NCI-H226 (cell line): ENCODE measurements around the gene IKZF3.
"Not testable (repeated sequence)": the region's sequence is repeated elsewhere in the genome, so short reads cannot be mapped to it uniquely, and the experiment has no call there.

Experiments
- DNase-seq: peaks from one replicate; pipeline ENCODE4 v3.0.0-alpha.2; 2015

Gene IKZF3

DNA sequence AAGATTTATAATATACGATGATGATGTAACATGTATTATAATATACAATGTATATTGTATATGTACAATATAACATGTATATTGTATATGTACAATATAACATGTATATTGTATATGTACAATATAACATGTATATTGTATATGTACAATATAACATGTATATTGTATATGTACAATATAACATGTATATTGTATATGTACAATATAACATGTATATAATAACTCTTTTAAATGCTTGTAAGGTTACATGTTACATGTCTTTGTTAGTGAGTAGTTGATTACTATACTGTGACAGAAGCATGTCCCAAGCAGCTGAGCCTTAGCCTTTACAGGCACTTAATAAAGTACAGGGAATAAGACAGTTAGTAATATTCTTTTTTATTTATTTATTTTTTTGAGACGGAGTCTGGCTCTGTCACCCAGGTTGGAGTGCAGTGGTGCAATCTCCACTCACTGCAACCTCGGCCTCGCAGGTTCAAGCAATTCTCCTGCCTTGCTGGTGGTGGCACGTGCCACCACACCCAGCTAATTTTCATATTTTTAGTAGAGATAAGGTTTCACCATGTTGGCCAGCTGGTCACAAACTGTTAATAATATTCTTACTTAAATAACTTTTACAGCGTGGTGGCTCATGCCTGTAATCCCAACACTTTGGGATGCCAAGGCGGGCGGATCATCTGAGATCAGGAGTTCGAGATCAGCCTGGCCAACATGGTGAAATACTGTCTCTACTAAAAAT is 8.0 kb downstream of the IKZF3 start:
- DNase-seq: not testable (repeated sequence)

DNA sequence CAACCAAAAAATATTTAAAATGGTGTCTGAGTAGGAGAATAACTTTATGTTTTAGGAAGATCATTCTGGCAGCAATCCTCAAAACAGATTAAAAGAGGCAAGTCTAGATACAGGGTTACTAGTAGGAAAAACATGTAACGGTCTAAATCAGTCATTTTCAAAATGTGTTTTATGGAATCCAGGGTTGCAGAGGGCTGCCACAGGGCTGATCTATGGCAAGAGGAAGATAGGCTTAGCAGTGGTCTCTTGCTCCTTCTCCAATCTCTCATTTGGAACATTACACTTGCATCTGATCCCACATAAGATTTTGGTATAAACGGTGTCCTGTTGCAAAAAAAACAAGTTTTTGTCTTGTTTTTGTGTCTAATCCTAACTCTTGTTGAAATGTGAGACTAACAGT is 9.2 kb downstream of the IKZF3 start:
- DNase-seq: no peak

DNA sequence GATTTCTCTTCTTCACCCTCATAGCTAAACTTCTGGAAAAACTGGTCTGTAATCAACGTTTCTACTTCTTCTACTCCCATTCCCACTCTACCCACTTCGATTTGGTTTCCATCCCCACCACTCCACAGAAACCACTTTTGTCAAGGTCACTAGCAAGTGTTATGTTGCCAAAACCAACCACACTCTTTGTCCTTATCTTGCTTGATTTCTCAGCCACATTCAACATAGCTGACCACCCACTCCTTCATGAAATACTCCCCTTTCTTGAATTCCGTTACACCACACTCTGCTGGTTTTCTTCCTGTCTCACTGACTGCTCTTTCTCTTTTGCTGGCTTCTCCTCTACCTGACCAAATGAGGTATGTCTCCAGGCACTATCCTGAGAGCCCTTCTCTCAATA is 11.9 kb downstream of the IKZF3 start:
- DNase-seq: no peak

DNA sequence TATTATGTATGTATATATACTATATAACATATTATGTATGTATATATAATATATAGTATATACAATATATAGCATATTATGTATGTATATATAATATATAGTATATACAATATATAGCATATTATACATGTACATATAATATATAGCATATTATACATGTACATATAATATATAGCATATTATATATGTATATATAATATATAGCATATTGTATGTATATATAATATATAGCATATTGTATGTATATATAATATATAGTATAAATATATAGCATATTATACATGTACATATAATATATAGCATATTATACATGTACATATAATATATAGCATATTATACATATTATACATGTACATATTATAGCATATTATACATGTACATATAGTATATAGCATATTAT is 13.9 kb downstream of the IKZF3 start:
- not testable (repeated sequence) for DNase-seq

DNA sequence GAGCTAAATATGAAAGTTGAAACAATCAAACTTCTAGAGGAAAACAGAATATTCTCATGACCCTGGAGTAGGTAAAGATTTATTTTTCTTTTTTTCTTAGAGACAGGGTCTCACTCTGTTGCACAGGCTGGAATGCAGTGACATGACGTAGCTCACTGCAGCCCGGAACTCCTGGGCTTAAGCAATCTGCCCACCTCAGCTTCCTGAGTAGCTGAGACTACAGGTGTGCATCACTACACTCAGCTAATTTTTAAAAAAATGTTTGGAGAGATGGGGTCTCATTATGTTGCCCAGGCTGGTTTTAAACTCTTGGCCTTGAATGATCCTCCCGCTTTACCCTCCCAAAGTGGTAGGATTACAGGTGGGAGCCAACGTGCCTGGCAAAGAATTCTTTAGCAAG is 15.5 kb downstream of the IKZF3 start:
- no peak for DNase-seq

DNA sequence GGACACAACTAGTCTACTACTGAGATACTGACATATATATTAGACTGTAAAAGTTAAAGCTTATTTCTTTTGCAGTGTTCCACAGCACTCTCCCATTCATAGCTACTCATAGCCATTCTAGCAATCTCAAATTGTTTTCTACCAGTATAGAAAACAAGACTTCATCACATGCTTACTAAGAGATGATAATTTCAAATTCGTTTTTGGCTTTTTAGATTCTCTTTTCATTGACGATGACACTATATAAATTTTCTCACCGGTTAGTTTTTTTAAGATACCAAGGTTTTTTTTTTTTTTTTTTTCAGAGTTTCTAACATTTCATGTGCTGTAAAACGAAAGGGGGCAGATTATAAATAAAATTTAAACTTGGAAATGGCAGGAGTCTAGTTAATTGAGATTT is 17.9 kb downstream of the IKZF3 start:
- DNase-seq: no peak

DNA sequence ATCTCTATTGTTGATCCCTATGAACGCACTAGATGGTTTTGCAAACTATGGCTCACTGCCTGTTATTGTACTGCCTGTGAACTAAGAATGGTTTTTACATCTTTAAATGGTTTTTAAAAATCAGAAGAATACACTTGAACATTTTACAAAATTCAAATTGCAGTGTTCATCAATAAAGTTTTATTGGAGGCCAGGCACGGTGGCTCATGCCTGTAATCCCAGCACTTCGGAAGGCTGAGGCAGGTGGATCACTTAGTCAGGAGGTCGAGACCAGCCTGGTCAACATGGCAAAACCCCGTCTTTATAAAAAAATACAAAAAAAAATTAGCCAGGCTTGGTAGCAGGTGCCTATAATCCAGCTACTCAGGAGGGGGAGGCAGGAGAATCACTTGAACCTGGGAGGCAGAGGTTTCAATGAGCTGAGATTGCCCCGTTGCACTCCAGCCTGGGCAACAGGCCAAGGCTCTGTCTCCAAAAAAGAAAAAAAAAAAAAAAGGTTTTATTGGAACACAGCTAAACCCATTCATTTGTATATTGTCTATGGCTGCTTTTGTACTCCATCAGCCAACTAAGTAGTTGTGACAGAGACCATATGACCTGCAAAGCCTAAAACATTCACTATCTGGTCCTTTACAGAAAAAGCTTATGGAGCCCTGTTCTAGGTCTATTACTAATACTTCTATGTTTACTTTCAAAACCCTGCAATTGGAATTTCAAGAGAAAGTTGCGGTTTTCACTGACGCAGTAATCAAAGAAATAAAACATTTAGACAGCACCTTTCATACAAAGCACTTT is 18.9 kb downstream of the IKZF3 start:
- DNase-seq: no peak

DNA sequence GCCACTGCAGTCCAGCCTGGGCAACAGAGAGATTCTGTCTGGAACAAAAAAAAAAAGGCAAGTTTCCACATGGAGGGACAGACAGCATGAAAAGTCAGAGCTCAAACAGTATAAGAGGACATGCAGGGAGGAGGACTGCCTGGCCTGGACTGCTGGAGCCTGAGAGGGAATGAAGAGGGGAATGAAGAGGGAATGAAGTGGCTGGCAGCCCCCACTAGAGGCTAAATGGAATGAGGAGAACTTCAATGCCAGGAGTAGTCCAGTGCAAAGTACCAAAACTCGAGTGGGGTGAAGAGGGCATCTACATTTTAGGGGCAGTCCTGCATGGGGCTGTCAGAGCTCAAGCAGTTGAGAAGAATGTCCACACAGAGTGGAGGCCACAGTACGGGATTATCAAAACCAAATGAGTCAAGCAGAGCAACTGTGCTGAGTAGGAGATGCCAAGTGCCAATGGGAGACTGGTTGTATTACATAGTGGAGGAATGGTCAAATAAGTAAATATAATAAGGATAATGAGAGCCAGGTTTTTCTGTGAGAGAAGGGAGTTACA is 22.9 kb downstream of the IKZF3 start:
- DNase-seq: no peak

DNA sequence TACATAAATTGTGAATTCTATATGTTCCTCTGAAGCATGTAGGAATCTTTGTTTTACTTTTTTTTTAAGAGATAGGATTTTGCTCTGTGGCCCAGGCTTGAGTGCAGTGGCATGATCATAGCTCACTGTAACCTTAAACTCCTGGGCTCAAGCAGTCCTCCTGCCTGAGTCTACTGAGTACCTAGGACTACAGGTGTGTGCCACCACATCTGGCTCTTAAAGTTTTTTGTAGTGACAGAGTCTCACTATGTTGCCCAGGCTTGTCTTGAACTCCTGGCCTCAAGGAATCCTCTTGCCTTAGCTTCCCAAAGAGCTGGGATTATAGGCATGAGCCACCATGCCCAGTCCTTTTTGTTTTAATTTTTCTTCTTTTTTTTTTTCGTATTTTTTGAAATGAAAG is 25.3 kb downstream of the IKZF3 start:
- no peak for DNase-seq

DNA sequence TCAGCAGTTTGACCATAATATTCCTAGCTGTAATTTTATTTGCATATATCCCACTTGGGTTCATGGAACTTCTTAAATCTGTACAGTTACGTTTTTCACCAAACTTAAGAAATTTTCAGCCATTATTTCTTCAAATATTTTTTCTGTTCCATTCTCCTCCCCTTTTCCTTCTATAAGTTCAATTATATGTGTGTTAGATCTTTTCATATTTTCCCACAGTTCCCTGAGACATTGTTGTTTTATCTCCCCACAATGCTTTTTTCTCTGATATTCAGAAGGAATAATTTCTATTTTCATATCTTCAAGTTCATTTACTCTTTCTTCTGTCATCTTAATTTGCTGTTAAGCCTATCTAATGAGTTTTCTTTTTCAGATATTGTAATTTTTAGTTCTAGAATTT is 26.1 kb downstream of the IKZF3 start:
- DNase-seq: no peak

DNA sequence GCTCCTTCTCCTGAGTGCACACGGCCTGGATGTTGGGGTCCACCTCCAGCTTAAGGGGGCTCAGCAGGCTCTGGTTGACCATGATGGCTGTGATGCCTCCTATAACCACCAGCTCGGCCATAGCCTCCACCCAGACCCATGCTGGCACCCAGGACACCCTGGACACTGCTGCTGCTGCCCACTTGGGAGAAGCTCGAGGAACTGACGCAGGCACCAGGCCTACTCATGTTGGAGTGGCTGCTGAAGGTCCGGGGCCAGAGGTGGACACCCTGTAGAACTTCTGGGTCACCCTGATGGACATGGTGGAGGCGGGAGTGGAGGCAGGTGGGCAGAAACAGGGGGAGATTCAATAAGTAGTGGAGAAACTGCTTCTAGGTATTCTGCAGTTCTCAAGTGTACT is 28.0 kb downstream of the IKZF3 start:
- no peak for DNase-seq

DNA sequence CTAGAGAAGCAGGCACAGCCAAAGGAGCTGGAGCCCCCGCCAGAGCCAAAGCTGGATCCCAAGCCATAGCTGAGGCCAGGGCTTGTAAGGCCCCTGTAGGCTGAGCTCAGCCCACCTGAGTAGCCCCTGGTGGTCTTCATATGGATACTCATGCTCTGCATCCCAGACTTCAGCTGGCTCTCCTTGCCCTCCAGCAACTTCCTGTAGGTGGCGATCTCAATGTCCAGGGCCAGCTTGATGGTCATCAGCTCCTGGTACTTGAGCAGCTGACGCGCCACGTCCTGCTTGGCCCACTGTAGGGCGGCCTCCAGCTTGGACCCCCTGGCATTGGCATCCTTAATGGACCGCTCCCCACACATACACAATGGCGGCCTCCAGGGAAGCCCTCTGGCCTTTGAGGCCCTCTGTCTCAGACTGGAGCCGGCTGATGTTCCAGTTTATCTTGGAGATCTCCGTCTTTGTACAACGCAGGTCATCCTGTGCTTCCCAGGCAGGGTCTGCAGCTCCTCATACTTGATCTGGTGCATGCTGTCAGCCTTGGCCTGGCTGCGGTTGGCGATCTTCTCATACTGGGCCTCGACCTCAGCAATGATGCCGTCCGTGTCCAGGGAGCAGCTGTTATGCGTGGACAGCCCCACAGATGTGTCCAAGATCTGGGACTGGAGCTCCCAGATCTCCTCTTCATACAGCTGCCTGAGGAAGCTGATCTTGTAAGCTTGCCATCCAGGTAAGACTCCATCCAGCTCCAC is 28.9 kb downstream of the IKZF3 start:
- no peak for DNase-seq

DNA sequence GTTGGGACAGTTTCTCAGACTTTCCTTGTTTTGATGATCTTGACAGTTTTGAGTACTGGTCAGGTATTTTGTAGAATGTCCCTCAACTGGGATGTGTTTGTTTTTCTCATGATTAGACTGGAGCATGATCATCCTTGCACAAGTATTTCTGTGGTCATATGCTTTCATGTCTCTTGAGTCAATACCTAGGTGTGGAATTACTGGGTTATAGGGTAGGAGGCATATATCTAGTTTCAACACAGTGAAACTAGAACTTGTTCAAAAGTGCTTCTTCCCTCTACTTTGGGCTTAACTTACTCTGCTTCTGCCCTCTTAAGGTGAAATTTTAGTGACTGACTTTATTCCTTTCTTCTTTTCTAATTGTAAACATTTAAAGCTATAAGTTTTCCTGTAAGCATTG is 30.1 kb downstream of the IKZF3 start:
- DNase-seq: no peak

DNA sequence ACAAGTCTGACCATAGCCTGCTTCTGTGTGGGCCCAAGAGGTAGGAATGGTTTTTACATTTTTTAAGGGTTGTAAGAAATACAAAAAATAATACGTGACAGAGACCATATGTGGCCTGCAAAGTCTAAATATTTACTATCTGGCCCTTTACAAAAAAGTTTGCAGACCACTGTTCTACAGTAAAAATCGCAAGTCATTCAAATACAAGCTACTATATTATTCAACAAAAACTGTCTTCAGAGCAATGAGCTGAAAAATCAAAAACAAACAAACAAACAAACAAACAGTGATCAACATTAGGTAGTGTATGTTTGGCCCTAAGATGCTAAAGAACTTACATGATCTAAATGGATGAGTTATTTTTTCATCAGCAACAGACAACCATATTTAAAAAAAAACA is 32.5 kb downstream of the IKZF3 start:
- DNase-seq: no peak

DNA sequence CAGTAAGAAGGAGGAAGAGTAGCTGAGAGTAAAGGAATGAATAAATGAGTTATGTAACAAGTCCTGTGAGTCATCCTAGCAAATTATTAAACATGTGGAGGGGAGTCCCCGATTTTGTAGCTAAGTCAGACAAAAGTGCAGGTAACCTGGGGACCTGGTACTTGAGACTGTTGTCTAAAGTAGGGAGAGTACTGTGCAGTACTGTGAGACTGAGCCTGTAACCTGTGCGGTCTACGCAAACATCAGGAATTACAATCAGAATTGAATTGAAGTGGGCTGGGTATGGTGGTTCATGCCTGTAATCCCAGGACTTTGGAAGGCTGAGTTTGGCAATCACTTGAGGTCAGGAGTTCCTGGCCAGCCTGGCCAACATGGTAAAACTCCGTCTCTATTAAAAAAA is 35.7 kb downstream of the IKZF3 start:
- no peak for DNase-seq

DNA sequence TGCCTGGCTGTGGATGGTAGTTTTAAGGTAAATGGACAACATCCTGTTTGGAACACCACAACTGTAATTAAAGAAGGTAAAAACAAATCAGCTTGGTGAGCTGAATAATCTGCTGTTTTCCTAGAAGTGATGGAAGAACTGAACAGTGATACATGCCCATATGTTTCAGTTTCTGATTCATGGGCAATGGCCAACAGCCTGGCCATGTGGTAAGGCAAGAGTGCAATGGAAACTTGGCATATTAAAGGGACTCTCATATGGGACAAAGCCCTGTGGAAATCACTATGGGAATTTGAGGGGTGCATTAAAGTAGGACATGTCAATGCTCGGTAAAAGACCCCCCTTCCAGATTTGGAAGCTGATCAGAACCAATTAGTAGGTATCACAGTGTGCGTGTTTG is 37.8 kb downstream of the IKZF3 start:
- no peak for DNase-seq

DNA sequence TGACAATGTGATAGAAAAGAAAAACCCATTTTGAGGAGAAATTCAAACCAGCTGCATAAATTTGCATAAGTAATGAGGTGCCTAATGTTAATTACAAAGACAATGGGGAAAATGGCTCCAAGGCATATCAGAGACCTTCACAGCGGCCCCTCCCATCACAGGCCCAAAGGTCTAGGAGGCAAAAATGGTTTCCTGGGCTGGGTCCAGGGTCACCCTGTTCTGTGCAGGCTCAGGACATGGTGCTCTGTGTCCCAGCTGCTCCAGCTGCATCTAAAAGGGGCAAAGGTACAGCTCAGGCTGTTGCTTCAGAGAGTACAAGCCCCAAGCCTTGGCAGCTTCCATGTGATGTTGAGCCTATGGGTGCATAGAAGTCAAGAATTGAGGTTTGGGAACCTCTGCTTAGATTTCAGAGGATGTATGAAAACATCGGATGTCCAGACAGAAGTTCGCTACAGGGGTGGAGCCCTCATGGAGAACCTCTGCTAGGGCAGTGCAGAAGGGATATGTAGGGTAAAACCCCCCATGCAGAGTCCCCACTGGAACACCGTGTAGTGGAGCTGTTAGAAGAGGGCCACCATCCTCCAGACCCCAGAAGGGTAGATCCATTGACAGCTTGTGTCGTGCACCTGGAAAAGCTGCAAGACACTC is 40.6 kb downstream of the IKZF3 start:
- no peak for DNase-seq

DNA sequence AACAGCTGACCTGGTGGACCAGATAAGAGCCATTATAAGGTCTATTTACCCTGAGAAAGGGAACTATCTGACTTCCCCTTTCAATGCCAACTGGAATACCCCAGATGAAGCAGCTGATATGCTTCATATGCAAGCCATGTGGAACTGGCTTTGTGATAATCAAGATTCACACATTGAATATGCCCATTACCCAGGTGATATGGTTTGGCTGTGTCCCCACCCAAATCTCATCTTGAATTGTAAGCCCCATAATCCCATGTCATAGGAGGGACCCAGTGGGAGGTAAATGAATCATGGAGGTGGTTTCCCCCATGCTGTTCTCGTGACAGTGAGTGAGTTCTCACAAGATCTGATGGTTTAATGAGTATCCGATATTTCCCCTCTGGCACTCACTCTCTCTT is 42.1 kb downstream of the IKZF3 start:
- DNase-seq: no peak

DNA sequence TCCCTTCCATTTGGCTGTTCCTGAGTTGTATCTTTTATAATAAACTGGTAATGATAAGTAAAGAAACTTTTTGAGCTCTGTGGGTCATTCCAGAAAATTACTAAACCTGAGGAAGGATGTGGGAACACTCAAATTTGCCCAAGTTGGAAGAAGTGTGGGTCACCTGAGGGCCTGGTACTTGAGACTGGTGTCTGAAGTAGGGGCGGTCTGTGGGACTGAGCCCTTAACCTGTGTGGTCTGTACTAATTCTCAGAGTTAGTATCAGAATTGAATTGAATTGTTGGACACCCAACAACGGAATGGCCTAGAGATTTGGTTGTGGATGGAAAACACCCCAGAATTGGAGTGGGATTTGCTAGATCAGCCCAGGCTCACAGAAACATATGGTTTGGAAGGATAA is 43.1 kb downstream of the IKZF3 start:
- no peak for DNase-seq

DNA sequence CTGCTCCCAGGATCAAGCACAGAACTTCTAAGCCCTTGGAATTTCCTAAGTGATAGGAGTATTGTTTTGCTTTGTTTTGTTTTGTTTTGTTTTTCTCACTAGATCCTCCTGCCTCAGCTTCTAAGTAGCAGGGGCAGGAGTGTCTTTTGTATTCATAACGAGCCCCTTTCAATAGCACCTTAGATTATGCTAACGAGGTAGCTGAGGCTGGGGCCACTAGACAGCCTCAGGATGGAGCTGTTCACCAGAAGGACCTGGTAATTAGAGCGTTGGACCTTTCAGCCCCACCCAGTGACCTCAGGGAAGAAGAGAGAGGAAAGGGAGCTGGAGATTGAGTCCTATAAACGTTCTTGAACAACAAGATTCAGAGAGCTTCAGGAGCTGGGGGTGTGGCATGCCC is 43.6 kb downstream of the IKZF3 start:
- DNase-seq: no peak

DNA sequence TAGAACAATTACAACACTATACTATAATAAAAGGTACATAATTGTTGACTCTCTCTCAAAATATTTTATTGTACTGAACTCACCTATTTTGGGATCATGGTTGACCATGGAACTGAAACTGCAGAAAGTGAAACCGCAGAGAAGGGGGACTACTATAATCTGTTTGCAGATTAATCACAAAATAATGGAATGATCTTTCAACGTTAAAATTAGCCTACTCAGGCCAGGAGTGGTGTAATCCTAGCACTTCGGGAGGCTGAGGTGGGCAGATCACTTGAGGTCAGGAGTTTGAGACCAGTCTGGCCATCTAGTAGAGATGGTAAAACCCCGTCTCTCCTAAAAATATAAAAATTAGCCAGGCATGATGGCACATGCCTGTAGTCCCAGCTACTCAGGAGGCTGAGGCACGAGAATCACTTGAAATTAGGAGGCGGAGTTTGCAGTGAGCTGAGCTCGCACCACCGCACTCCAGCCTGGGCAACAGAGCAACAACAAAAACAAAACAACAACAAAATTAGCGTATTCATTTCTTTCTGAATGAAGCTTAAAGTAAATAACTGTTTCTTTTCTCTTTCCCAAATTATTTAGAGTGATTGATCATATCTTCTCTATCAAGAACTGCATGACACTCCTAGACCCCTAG is 45.6 kb downstream of the IKZF3 start:
- no peak for DNase-seq

DNA sequence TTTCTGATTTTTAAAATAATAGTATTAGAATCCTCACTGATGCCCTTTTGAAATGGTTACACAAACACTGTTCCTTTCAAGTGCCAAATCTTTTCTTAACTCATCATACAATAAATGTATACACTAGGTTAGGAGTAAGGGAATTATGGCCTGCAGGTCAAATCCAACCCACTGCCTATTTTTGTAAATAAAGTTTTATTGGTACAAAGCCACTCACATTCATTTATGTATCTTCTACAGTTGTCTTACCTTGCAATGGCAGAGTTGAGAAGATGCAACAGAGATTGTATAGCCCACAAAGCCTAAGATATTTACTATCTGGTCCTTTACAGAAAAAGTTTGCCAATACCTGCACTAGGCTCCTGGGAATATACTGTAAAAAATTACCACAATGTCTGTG is 47.8 kb downstream of the IKZF3 start:
- DNase-seq: no peak

DNA sequence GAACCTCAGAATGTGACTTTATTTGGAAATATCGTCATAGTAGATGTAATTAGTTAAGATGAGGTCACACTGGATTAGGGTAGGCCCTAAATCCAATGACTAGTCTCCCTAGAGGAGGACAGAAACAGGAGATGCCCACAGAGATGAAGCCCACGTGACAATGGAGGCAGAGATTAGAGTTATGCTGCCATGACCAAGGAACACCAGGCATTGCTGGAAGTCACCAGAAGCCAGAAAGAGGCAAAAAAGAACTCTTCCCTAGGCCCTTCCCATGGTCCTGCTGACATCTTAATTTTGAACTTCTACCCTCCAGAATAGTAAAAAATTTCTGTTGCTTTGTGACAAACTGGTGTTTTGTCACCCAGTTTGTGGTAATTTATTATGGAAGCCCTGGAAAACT is 49.6 kb downstream of the IKZF3 start:
- no peak for DNase-seq
